Spinal cord (tissue), 10 donors: ENCODE results near the gene OSER1. TPM values are rescaled to one million over a fixed set of nuclear protein-coding genes. Genes with fewer than 3 reads are reported as not detected.

ENCODE experiments used
- DNase-seq, 6 donors: peaks; one replicate each; pipeline versions ENCODE4 v3.0.0 to v3.0.0-alpha.2; 2013 to 2015; ENCODE audit warnings: low spot score in 6 of 6, low read depth in 4 of 6
- H3K27ac ChIP-seq: one replicate; pipeline ENCODE4 v1.5.1; 2013; ENCODE audit warnings: low read depth, low read length, control low read depth
- H3K27me3 ChIP-seq: one replicate; pipeline ENCODE4 v1.6.1; 2013; ENCODE audit warnings: low read length; ENCODE audit not compliant: control insufficient read depth, insufficient read depth
- H3K36me3 ChIP-seq: one replicate; pipeline ENCODE4 v1.6.1; 2013; ENCODE audit warnings: low read length; ENCODE audit not compliant: control insufficient read depth, insufficient read depth
- H3K4me1 ChIP-seq: one replicate; pipeline ENCODE4 v1.6.1; 2013; ENCODE audit warnings: low read length; ENCODE audit not compliant: control insufficient read depth, insufficient read depth
- H3K4me3 ChIP-seq: one replicate; pipeline ENCODE4 v1.5.1; 2013; ENCODE audit warnings: low read depth, low read length, control low read depth
- H3K9me3 ChIP-seq: one replicate; pipeline ENCODE4 v1.6.1; 2013; ENCODE audit warnings: low read length; ENCODE audit not compliant: control insufficient read depth, insufficient read depth
- WGBS: methylation state at CpG from one replicate; pipeline ENCODE4 v1.1.5; 2013; ENCODE audit warnings: missing lambda C conversion rate; ENCODE audit not compliant: insufficient coverage; 5-methylcytosine and 5-hydroxymethylcytosine counted together
- polyA plus RNA-seq, 2 donors: library from polyadenylated mRNA; unstranded; fragments of 120-200 nt; gene quantifications; one replicate each; pipeline ENCODE4 v1.2.1, GENCODE V29; 2013; ENCODE audit not compliant: insufficient read length in 2 of 2
- total RNA-seq, 2 donors: library from RNA; depleted of rRNA in 1 of 2; stranded (reverse); fragments of 120-200 nt in 1 of 2; fragments of >200 nt in 1 of 2; gene quantifications; one replicate each; pipeline versions ENCODE4 v1.2.3 to v1.2.4, GENCODE V29; 2013 to 2014
- donor health status: healthy.

The OSER1 gene
- total and polyA plus RNA-seq, 4 donors: 31.4 to 38.1 (median 34.6) TPM

DNA sequence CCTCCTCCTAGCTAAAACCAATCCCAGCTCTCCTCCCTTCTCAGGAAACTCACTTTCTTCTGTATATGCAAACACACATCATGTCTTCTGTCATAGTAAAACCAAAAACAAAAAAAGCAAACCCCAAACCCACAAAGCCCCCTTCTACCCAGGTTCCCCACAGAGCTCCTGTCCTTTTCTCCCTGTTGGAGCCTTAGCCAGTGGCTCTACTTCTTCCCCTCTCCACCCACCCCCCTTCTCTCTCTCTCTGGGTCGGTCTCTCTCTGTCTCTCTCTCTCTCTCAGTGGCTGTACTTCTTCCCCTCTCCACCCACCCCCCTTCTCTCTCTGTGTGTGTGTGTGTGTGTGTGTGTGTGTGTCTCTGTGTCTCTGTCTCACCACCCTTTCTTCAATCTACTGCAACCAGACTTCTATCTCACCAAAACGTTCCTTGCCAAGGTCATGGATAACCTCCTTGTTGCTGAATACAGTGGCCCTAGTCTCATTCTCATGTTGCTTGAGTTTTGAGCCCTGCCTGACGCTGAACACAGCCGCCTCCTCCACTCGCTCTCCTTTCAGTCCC lies 8.7 kb upstream of the OSER1 start:
- WGBS: 63% methylated on average over 4 of the region's 5 CpGs

DNA sequence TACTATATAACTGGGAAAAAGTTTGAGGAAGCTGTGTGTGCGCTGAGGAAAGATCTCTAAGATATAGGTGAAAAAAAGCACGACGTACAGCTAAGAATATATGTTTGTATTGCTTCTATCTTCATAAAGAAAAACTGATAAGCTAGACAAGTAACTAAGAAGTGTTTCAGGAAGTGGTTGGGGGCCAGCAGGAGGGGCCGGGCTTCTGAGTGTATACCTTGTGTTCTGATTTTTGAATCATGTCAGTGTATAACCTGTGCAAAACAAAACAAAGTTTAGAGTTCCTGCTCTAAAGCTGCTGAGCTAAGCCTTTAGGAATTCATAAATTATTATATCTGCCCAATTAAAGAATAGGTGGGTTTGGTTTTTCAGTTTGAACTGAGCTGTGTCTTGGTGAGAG lies 7.9 kb upstream of the OSER1 start:
- 86% methylated on average over 1 of the region's 4 CpGs for WGBS
- Histone ChIP-seq H3K4me1 (no peaks in the 10 kb centered on the region), H3K27me3 (no peaks in the 10 kb centered on the region), H3K36me3 (peaks cover 16% of the 10 kb centered on the region), H3K27ac (no peak overlapping the region), H3K4me3 (no peak overlapping the region), H3K9me3 (no peaks in the 10 kb centered on the region)
- no peak for DNase-seq

More for the DNA sequence above, 8.7 kb upstream of the OSER1 start:
- Histone ChIP-seq H3K36me3 (peaks cover 16% of the 10 kb centered on the region), H3K4me3 (no peak overlapping the region), H3K27ac (no peak overlapping the region), H3K27me3 (no peaks in the 10 kb centered on the region), H3K4me1 (no peaks in the 10 kb centered on the region), H3K9me3 (no peaks in the 10 kb centered on the region)
- no peak for DNase-seq

DNA sequence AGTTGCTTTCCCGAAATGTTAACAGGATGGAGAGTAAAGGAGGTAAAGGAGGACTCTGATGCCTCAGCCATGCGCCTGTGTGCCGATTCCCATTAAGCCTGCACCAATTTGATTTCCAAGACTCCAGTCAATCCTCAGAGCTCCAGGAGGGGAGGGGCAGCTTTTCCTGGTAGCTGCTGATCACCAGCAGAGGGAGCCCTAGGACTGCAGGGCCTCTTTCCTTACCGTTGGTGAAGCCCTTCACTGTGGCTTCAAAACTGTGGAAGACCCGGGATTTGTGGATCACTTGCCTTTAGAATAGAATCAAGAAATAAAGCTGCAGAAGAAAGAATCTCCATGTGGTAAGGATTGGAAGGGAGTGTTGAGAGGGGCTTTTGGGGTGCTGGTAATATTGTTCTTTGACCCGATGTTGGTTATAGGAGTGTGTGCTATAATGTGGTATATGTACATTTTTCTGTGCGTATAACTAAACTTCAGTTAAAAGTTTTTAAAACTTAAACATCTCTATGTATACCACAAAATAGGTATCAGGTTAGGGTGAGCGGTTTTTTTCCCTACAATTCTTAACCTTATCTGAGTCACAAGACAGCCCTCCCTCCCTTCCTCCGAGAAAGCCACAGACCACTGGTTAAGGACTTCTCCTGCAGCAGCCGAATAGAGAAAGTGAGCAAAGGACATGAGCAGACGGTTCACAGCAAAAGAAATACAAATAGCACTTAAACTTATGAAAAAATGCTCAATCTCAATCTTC lies 6.9 kb upstream of the OSER1 start:
- peaks cover 16% of the 10 kb centered on the region for H3K36me3 ChIP-seq
- DNase-seq: peak in 5 of 6 donors; percentile 17 to 72 (median 22)
- peaks cover under 1% of the 10 kb centered on the region for H3K4me1 ChIP-seq
- H3K27me3 ChIP-seq: no peaks in the 10 kb centered on the region
- WGBS: 35% methylated on average over 4 of the region's 11 CpGs
- no peak overlapping the region for H3K27ac ChIP-seq
- no peak overlapping the region for H3K4me3 ChIP-seq
- H3K9me3 ChIP-seq: no peaks in the 10 kb centered on the region

DNA sequence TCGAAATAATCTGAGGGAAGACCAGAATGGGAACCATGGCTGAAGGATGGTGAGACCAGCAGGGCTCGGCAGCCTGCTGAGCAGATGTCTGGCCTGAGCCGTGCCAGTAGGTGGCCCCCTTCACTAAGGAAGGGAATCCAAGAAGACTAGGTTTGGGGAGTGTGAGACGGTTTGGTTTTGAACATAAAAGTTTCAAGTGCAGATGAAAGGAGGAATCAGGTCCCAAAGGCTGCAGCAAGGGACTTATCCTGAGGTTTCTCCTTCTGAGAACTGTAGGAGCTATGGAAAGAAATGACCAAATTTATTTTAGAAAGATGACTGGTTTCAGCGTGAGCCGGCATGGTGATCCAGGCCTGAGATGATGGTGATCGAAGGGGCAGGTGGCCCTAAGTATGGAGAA lies 4.6 kb upstream of the OSER1 start:
- peaks cover 9% of the 10 kb centered on the region for H3K36me3 ChIP-seq
- WGBS: 57% methylated on average over 7 of the region's 7 CpGs
- H3K9me3 ChIP-seq: no peaks in the 10 kb centered on the region
- H3K27ac ChIP-seq: no peak overlapping the region
- no peak overlapping the region for H3K4me3 ChIP-seq
- H3K4me1 ChIP-seq: peaks cover 10% of the 10 kb centered on the region
- H3K27me3 ChIP-seq: no peaks in the 10 kb centered on the region
- peak in 5 of 6 donors; percentile 42 to 91 (median 50) for DNase-seq

DNA sequence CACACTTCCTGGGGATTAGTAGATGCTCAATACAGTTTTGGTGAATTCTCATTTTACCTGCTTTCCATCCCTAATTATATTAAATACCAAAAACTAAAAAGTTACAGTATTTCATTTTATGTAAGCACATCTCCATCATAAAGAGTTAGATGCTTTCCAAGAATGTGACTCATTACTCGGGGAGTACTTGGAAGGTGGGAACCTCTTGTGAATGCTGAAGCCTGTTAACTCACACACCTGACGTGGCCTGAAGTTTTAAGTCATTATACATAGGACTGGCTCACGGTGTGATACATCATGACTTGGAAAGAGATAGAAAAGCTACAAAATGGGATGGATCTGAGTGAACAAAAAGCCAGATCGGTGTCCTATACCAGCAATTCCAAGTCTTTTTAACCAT lies 2.2 kb upstream of the OSER1 start:
- peaks cover 8% of the 10 kb centered on the region for H3K36me3 ChIP-seq
- peaks cover 10% of the 10 kb centered on the region for H3K4me1 ChIP-seq
- no peak overlapping the region for H3K4me3 ChIP-seq
- no peaks in the 10 kb centered on the region for H3K27me3 ChIP-seq
- 92% methylated on average over 3 of the region's 4 CpGs for WGBS
- no peaks in the 10 kb centered on the region for H3K9me3 ChIP-seq
- no peak for DNase-seq
- H3K27ac ChIP-seq: no peak overlapping the region

DNA sequence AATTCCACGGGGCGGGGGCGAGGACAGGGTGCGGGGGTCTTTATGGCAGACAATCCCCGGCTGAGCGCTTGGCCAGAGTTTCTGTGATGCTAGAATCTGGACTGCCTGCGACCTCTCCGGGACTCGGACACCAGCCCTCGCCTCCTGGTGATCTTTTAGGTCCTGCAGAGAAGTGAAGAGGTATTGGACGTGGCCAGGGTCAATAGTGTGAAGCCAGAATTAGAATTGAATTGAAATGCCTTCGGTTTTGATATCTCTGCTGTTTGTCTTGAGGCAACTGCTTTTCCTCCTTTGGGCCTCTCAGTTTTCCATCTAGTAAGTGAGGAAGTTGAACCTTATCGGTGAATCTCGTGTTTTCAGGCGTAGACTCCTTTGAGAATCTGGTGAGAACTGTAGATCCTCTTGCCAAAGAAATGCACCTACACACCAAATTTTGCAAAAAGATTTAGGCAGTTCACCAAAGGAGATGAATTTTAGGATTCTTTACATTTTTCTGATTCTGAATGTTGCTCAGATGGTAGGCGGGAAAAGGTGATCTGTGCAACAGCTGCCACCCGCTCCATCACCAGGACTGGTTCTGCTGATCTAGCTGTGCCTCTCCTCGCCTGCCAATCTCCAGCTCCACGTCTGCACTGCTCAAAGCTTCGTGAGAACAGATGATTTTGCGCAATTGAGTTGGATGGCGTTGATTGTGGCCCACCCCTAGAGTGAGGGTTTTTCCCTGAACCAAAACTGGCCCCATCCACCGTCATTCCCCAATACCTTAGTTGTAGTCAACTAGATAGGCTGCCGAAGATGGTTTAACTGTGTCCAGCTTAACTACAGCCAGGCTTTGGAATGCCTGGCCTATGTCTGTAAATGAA lies 837 bp upstream of the OSER1 start:
- peaks cover 10% of the 10 kb centered on the region for H3K4me1 ChIP-seq
- peak overlapping the region; percentile 93 for H3K4me3 ChIP-seq
- peak overlapping the region; percentile 95 for H3K27ac ChIP-seq
- no peaks in the 10 kb centered on the region for H3K9me3 ChIP-seq
- WGBS: 4% methylated on average over 13 of the region's 24 CpGs
- H3K36me3 ChIP-seq: peaks cover 6% of the 10 kb centered on the region
- peak in 2 of 6 donors; percentile 9 to 48 for DNase-seq
- no peaks in the 10 kb centered on the region for H3K27me3 ChIP-seq

DNA sequence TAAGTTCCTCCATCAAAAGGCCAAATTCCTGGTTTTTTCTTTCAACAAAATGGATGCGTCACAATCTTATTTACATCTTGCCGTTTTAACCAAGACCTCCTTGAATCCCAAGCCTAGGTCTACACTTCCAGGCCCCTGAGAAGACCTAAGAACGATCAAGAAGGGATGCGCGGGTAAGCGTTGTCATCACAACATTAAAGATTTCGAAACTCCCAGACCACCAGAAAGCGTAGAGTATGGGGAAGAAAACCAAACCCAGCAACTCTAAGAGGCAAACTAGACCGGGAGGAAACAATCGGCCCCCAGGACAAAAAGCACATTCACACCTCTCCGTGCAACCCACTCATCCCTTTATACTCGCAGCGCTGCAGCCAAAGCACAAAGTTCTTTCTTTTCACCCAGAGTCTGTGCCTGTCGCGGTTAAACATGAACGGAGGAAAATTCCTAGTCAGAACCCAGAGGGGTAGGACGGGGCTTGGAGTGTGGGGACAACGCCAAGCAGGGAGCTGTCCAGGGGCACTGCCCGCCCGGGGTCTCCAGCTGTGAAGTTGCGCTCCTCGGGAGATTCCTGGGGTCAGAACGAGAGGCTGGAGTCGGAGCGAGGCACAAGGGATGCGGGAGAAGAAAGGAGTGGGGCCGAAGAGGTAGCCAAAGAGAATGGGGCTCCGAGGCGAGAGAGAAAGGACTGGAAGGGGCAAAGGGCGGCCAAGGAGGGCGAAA lies 725 bp downstream of the OSER1 start:
- Histone ChIP-seq H3K4me1 (peaks cover 10% of the 10 kb centered on the region), H3K9me3 (no peaks in the 10 kb centered on the region), H3K27me3 (no peaks in the 10 kb centered on the region), H3K36me3 (peaks cover 9% of the 10 kb centered on the region), H3K27ac (peak overlapping the region; percentile 79), H3K4me3 (peak overlapping the region; percentile 93)
- peak in 1 of 6 donors; percentile 5 for DNase-seq
- WGBS: under 1% methylated on average over 21 of the region's 31 CpGs

DNA sequence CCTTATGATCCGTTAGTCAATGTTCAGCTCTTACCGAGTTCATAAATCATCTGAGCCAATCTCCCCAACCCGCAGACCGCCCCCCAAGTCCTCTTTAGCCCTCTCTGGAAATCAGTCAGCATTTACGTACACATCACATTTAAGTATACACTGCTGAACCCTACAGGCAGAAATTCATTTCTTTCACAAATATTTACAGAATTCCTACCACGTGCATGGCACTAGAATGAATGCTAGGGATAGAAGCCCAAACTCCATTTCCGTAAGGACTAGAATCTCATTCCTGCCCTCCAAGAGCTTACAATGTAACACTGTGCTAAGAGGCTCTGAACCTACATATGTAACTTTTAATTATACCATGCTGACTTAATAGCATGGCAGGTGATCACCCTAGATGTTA lies 1.8 kb downstream of the OSER1 start:
- H3K27me3 ChIP-seq: no peaks in the 10 kb centered on the region
- 34% methylated on average over 6 of the region's 7 CpGs for WGBS
- no peak for DNase-seq
- H3K9me3 ChIP-seq: no peaks in the 10 kb centered on the region
- H3K36me3 ChIP-seq: peaks cover 13% of the 10 kb centered on the region
- peaks cover 10% of the 10 kb centered on the region for H3K4me1 ChIP-seq
- no peak overlapping the region for H3K4me3 ChIP-seq
- no peak overlapping the region for H3K27ac ChIP-seq

DNA sequence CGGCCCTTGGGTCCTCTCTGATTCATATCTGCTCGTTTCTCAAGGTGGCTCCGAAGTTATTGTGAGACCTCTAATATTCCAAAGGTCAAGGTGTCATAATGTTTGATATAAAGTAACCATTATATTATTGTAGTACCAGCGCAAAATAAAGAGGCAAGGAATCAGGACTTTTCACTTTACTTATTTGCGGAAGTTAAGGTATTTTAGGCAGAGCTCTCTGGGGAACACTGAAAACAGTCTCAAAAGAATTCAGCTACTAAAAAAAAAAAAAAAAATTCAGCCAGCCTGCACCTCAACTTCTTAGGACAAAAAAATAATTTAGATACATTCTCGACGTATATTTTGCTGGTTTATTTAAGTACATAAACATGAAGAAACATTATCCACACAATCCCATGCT lies 2.4 kb downstream of the OSER1 start:
- Histone ChIP-seq H3K4me1 (peaks cover 10% of the 10 kb centered on the region), H3K27ac (no peak overlapping the region), H3K4me3 (no peak overlapping the region)

More for the DNA sequence above, 2.4 kb downstream of the OSER1 start:
- Histone ChIP-seq H3K36me3 (peaks cover 13% of the 10 kb centered on the region), H3K9me3 (no peaks in the 10 kb centered on the region), H3K27me3 (no peaks in the 10 kb centered on the region)
- no CpG with 5 or more reads among the region's 7 CpGs for WGBS
- no peak for DNase-seq
